DOHH2 (cell line): ENCODE measurements around the gene KRTAP1-3.

ENCODE experiments used
- H3F3A ChIP-seq: fragments of 200-600 bp; sonication (generic), shearing (Covaris generic); 2 replicates; pipeline ENCODE4 v1.6.0; 2016; ENCODE audit warnings: antibody characterized with exemption, mild to moderate bottlenecking; ENCODE audit not compliant: control insufficient read depth, insufficient read depth
- H3K27ac ChIP-seq: fragments of 200-600 bp; sonication (generic); 2 replicates; pipeline ENCODE4 v1.5.1; 2014; ENCODE audit warnings: low read depth, mild to moderate bottlenecking, low read length, moderate library complexity
- H3K27me3 ChIP-seq: fragments of 200-600 bp; sonication (generic); 2 replicates; pipeline ENCODE4 v1.6.1; 2014; ENCODE audit warnings: mild to moderate bottlenecking, low read length, mixed read lengths; ENCODE audit not compliant: control insufficient read depth
- H3K36me3 ChIP-seq: fragments of 200-600 bp; sonication (generic); 2 replicates; pipeline ENCODE4 v1.6.1; 2014; ENCODE audit warnings: mild to moderate bottlenecking, low read length, moderate library complexity, mixed read lengths; ENCODE audit not compliant: control insufficient read depth
- H3K4me1 ChIP-seq: fragments of 200-600 bp; sonication (generic); 2 replicates; pipeline ENCODE4 v1.6.1; 2014; ENCODE audit warnings: mild to moderate bottlenecking, low read length, mixed read lengths; ENCODE audit not compliant: control insufficient read depth
- H3K4me2 ChIP-seq: fragments of 200-600 bp; sonication (generic); 2 replicates; pipeline ENCODE4 v1.6.0; 2014; ENCODE audit warnings: mild to moderate bottlenecking, low read length, moderate library complexity
- H3K4me3 ChIP-seq: fragments of 200-600 bp; sonication (generic); 2 replicates; pipeline ENCODE4 v1.5.1; 2014; ENCODE audit warnings: mild to moderate bottlenecking, low read length, mixed read lengths
- H3K79me2 ChIP-seq: fragments of 200-600 bp; sonication (generic); 2 replicates; pipeline ENCODE4 v1.6.1; 2014; ENCODE audit warnings: mild to moderate bottlenecking, low read length, mixed read lengths; ENCODE audit not compliant: control insufficient read depth
- H3K9me2 ChIP-seq: fragments of 200-600 bp; sonication (generic); replicated peaks from 2 replicates; pipeline ENCODE4 v1.6.1; 2014; ENCODE audit warnings: mild to moderate bottlenecking, low read length, mixed read lengths; ENCODE audit not compliant: control insufficient read depth
- H3K9me3 ChIP-seq: fragments of 200-600 bp; sonication (generic); 2 replicates; pipeline ENCODE4 v1.6.1; 2014; ENCODE audit warnings: antibody characterized with exemption, low read length, mixed read lengths; ENCODE audit not compliant: control insufficient read depth, insufficient read depth
- H4K20me1 ChIP-seq: fragments of 200-600 bp; sonication (generic); 2 replicates; pipeline ENCODE4 v1.6.0; 2014; ENCODE audit warnings: low read depth, mild to moderate bottlenecking, antibody characterized with exemption, low read length, moderate library complexity; ENCODE audit not compliant: control insufficient read depth, insufficient read depth
- CTCF ChIP-seq: fragments of 200-600 bp; sonication (generic); IDR thresholded peaks from one replicate; pipeline ENCODE4 v1.5.1; 2014; ENCODE audit warnings: antibody characterized with exemption, mild to moderate bottlenecking, low read depth, low read length; ENCODE audit not compliant: poor library complexity, severe bottlenecking
- EZH2phosphoT487 ChIP-seq: fragments of 200-600 bp; sonication (generic); IDR thresholded peaks from 2 replicates; pipeline ENCODE4 v1.6.1; 2017; ENCODE audit warnings: borderline replicate concordance, mild to moderate bottlenecking, antibody characterized with exemption, low read length, moderate library complexity, mixed read lengths

KRTAP1-3 gene

GRCh38 chr17:41015454-41015853 is 19.2 kb downstream of the KRTAP1-3 start:
- no peak overlapping the region for H3K4me3 ChIP-seq
- H3K4me1 ChIP-seq, result no peaks in the 10 kb centered on the region
- H3K9me2 ChIP-seq, result no peaks in the 10 kb centered on the region
- no peaks in the 10 kb centered on the region for H3K9me3 ChIP-seq
- H3K27ac ChIP-seq, result no peak overlapping the region
- no peaks in the 10 kb centered on the region for H4K20me1 ChIP-seq
- no peaks in the 10 kb centered on the region for H3K79me2 ChIP-seq
- no peak overlapping the region for H3K4me2 ChIP-seq
- TF ChIP-seq EZH2phosphoT487 (no peak), CTCF (no peak)
- H3F3A ChIP-seq, result no peaks in the 10 kb centered on the region
- no peaks in the 10 kb centered on the region for H3K27me3 ChIP-seq
- no peaks in the 10 kb centered on the region for H3K36me3 ChIP-seq

GRCh38 chr17:41013606-41014005 is 21.1 kb downstream of the KRTAP1-3 start:
- Histone ChIP-seq H3K4me2 (no peak overlapping the region), H3K79me2 (no peaks in the 10 kb centered on the region), H3F3A (no peaks in the 10 kb centered on the region), H3K27ac (no peak overlapping the region), H3K27me3 (no peaks in the 10 kb centered on the region), H3K36me3 (no peaks in the 10 kb centered on the region), H3K9me2 (no peaks in the 10 kb centered on the region), H3K4me1 (no peaks in the 10 kb centered on the region), H3K4me3 (no peak overlapping the region), H3K9me3 (no peaks in the 10 kb centered on the region), H4K20me1 (no peaks in the 10 kb centered on the region)
- TF ChIP-seq EZH2phosphoT487 (no peak), CTCF (no peak)

- Histone ChIP-seq H3K4me3 (no peak overlapping the region), H3K4me2 (no peak overlapping the region)
- TF ChIP-seq CTCF (no peak), EZH2phosphoT487 (no peak)
Measured at GRCh38 chr17:41013181-41013580, 21.5 kb downstream of the KRTAP1-3 start.

More at GRCh38 chr17:41013181-41013580, 21.5 kb downstream of the KRTAP1-3 start:
- Histone ChIP-seq H3K27me3 (no peaks in the 10 kb centered on the region), H4K20me1 (no peaks in the 10 kb centered on the region), H3K79me2 (no peaks in the 10 kb centered on the region), H3K9me3 (no peaks in the 10 kb centered on the region), H3K9me2 (no peaks in the 10 kb centered on the region), H3K27ac (no peak overlapping the region), H3K36me3 (no peaks in the 10 kb centered on the region), H3K4me1 (no peaks in the 10 kb centered on the region), H3F3A (no peaks in the 10 kb centered on the region)
